Stimulated activated CD8-positive, alpha-beta memory T cell treated with anti-CD3 and anti-CD28 coated beads, Interleukin-4, amount 100 ng/mL, for 48 hours (primary cell): ENCODE results near the gene TUBGCP6.
A peak's percentile ranks its signal among the peaks of the same experiment; 100 is the strongest.
"Not testable (repeated sequence)": the region's sequence is repeated elsewhere in the genome, so short reads cannot be mapped to it uniquely, and the experiment has no call there.

Source experiments
- DNase-seq: peaks from one replicate; pipeline ENCODE4 v3.0.0-alpha.2; 2020

The TUBGCP6 gene

DNA sequence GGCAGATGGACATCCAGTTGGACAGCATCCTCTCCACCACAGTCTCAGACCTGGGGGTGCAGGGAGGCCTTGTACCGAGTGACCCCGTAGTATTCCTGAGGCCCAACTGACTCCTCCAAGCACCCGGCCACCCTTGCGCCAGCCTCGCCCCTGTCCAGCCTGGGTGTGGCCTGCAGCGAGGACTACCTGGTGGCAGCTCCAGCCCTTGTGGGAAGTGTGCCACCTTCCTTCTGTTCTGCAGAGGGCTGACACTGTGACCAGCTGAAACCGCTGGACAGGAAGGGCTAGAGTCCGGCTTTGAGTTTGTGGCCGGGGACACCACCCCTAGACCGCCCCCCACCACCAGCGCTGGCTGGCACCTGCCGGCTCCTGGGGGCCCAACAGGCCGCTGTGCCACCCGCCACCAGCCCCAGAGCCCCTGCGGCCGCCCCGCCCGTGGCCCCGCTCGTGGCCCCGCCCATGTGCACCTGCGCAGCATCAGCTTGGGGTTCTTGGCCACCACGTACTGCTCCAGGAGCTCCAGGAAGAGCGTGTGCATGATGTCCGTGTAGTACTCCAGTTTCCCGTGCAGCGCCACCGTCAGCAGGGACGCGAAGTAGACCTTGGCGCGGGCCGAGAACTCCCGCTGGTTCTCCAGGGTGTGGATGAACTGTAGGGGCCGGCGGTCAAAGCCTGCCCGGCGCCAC lies 35.3 kb upstream of the TUBGCP6 start:
- no peak for DNase-seq

GRCh38 chr22:50278956-50279619 lies 34.3 kb upstream of the TUBGCP6 start:
- DNase-seq: no peak

GRCh38 chr22:50278461-50278860 lies 33.6 kb upstream of the TUBGCP6 start:
- no peak for DNase-seq

- no peak for DNase-seq
Observed at GRCh38 chr22:50277761-50278160, 32.9 kb upstream of the TUBGCP6 start.

DNA sequence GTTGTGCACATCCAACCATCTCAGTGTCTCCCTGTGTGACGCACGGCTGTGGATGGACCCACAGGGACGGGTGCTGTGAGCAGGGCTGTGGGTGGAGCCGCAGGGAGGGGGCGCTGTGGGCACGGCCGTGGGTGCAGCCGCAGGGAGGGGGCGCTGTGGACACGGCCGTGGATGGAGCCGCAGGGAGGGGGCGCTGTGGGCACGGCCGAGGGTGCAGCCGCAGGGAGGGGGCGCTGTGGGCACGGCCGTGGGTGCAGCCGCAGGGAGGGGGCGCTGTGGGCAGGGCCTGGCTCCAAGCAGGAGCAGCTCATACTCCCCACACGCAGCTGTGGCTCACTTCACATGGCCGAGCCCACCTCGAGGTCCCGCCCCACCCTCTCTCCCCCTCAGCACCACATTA lies 31.3 kb upstream of the TUBGCP6 start:
- peak; percentile 79 for DNase-seq

DNA sequence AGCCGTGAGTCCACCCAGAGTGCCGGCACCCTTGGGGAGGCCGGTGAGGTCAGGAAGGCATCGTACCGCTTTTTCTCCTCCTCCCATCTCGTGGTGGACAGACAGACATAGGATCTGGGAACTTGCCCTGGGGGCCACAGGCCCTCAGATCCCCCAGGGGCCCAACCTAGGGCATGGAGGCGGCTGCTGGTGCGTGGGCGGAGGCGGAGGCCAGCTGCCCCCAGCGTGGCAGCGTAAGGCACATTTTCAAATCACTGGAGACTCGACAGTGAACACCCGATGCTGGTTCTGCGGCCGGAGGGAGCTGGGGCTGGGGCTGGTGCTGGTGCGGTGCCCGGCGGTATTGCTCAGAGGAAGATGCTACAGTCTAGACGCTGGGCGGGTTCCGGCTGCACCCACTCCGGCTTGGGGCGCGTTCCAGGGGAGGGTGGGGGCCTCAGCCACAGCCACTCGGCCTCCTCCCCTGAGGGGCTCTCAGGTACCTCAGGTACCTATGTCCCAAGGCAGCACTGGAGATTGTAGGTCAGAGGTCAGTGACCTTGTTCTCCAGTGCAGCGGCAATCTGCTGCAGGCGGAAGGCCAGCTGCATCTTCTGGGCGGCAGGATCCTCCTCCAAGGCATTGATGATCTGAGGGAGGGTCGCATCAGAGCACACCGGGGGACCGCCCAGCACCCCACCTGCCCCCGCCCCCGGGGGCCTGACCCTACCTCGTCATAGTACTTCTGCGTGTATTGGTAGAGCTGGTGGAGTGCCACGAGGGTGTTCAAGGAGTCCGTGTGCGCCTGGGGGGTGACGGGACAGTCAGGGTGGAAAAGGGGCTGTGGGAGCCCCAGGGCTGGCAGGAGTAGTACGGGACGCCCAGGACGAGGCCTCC lies 30.6 kb upstream of the TUBGCP6 start:
- no peak for DNase-seq

DNA sequence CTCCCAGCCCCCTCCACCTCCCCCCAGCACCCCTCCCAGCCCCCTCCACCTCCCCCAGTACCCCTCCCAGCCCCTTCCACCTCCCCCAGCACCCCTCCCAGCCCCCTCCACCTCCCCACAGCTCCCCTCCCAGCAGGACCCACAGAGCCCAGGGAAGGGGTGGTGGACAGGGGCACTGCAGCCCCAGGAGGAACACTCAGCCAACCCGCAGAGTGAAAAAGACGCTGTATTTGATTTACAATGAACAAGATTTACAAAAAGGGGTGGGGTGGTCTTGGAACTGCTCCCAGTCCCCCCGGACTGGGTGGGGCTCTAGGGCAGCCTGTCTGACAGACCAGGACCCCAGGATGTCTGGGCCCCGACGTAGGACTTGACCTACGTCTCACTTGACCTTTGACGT lies 29.9 kb upstream of the TUBGCP6 start:
- DNase-seq: no peak

DNA sequence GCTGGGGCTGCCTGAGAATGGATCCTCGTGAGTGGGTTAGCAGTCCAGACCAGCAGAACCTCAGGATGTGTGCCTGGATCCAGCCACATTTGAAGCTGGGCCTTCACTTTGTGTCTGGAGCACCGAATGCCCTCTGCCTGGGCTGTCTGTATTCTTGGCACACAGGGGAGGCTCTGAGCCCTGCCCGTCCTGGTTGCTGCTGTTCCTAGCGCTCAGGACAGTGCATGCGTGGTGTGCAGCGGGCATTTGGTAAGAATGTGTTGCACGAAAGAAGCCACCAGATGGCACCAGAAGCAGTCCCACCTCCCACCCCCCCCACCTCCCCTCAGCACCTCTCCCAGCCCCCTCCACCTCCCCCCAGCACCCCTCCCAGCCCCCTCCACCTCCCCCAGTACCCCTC lies 29.5 kb upstream of the TUBGCP6 start:
- peak; percentile 61 for DNase-seq

DNA sequence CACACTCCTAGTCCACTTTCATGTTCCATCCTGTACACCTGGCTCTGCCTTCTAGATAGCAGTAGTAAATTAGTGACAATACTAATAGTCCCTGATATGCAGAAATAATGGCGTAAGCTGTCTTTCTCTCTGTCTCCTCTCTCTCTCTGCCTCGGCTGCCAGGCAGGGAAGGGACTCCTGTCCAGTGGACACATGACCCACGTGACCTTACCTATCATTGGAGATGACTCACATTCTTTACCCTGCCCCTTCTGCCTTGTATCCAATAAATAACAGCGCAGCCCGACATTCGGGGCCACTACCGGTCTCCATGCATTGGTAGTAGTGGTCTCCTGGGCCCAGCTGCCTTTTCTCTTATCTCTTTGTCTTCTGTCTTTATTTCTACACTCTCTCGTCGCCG lies 29.0 kb upstream of the TUBGCP6 start:
- DNase-seq: not testable (repeated sequence)

DNA sequence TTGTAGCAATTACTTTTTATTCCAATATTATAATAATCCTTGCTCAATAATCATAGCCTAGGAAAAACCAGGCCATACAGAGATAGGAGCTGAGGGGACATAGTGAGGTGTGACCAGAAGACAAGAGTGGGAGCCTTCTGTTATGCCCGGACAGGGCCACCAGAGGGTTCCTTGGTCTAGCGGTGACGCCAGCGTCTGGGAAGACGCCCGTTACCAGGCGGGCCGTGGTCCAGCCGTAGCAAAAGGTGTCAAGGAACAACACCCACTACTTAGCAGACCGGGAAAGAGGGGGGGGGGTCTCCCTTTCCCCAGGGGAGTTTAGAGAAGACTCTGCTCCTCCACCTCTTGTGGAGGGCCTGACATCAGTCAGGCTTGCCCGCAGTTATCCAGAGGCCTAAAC lies 28.5 kb upstream of the TUBGCP6 start:
- not testable (repeated sequence) for DNase-seq

DNA sequence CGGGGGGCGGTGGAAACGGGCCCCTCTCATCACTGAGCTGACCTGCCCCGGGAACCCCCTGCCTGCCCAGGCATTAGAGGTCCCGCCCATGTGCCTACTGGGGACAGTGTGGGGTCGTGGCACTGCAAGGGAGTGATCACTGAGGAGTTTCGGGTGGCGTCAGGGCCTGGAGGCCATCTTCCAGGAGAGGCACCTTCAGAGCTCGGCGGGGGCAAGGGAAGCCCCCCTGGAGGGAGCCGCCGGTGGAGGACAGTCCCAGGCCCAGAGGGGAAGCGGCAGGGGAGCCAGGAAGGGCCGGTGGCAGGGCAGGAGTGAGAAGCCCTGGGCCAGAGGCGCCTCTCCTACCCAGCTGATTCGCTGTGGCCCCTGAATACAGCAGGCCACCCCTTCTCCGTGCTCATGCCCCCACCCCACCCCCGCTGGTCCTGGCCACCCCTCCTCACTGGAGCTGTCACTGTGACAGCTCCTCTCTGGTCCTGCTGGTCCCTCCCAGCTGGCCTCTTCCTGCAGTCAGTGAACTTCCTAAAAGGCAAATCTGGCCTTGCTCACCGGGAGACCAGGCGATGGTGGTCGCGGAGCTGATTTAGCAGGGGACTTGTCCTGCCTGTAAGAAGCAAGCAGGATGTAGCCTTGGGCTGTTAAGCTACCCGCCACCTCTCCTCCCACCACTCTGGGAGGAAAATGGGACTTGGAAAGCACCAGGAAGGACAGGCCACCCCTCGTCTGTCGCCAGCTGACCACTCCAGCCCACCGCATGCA lies 27.4 kb upstream of the TUBGCP6 start:
- no peak for DNase-seq

GRCh38 chr22:50271519-50271970 lies 26.7 kb upstream of the TUBGCP6 start:
- DNase-seq: peak; percentile 80

GRCh38 chr22:50270666-50271394 lies 26.0 kb upstream of the TUBGCP6 start:
- peak; percentile 83 for DNase-seq

DNA sequence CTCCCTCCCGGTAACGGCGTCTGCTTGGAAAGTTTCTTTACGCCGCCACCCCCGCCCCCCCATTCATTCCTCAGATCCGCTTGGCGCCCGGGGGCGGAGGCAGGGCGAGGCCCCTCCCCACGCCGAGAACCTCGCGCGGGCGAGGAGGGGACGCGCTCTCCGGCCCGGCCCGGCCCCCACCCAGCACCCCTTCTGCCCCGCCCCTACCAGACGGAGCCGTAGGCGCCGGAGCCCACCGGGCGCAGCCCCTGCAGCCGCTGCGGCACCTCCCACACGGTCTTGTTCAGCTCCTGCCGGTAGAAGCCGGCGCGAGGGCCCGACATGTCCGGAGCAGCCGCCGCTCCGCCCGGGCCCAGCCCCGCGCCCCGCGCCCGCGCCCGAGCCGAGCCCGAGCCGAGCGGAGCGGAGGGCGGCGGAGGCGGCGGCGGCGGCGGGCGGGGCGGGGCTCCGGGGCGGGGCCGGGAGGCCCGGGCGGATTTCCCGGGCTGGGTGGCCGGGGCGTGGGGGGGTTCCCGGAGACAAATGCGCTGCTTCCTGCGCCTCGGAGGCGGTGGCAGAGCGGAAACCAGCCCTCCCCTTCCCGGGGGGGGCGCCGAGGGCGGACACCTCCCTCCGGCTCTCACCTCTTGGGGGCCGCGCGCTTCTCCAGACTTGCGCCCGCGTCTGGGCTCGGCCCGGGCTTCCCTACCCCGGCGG lies 25.3 kb upstream of the TUBGCP6 start, which contains the start of gene MAPK11:
Gene MAPK11 (minus strand): TSS at position 411 of the 696 bp plus-strand sequence. CDS start 88 bp downstream, at position 323.
- peak; percentile 76 for DNase-seq

GRCh38 chr22:50269573-50269969 lies 24.7 kb upstream of the TUBGCP6 start:
- no peak for DNase-seq

- no peak for DNase-seq
Observed at GRCh38 chr22:50268655-50269113, 23.9 kb upstream of the TUBGCP6 start.

GRCh38 chr22:50267591-50268390 lies 23.0 kb upstream of the TUBGCP6 start:
- peak; percentile 79 for DNase-seq

GRCh38 chr22:50266994-50267393 lies 22.2 kb upstream of the TUBGCP6 start:
- no peak for DNase-seq

GRCh38 chr22:50264946-50265669 lies 20.3 kb upstream of the TUBGCP6 start:
- DNase-seq: no peak
